ENCODE results near the gene BCL2. TPM values are rescaled to one million over a fixed set of nuclear protein-coding genes. Genes with fewer than 3 reads are reported as not detected.

The BCL2 gene
- total and polyA plus RNA-seq, 7 donors, result 1.1 to 27.0 (median 8.9) TPM

- no peaks in the 10 kb centered on the region for H3K9me3 ChIP-seq
- TF ChIP-seq, protein P1, sequence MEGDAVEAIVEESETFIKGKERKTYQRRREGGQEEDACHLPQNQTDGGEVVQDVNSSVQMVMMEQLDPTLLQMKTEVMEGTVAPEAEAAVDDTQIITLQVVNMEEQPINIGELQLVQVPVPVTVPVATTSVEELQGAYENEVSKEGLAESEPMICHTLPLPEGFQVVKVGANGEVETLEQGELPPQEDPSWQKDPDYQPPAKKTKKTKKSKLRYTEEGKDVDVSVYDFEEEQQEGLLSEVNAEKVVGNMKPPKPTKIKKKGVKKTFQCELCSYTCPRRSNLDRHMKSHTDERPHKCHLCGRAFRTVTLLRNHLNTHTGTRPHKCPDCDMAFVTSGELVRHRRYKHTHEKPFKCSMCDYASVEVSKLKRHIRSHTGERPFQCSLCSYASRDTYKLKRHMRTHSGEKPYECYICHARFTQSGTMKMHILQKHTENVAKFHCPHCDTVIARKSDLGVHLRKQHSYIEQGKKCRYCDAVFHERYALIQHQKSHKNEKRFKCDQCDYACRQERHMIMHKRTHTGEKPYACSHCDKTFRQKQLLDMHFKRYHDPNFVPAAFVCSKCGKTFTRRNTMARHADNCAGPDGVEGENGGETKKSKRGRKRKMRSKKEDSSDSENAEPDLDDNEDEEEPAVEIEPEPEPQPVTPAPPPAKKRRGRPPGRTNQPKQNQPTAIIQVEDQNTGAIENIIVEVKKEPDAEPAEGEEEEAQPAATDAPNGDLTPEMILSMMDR (IDR thresholded peaks at IDR 0.05), result no peak
- ATAC-seq (no peak), DNase-seq (no peak)
- 70 to 94% (median 71%) methylated on average over 10 of the region's 10 CpGs for WGBS, 3 donors
- H3K27me3 ChIP-seq (ENCODE audit: insufficient read depth in 3 of 3, low read length in 2 of 3), result no peaks in the 10 kb centered on the region
- no peaks in the 10 kb centered on the region for H3K36me3 ChIP-seq (ENCODE audit: insufficient read depth in 1 of 2, low read depth in 1 of 2)
- no peak overlapping the region for H3K4me3 ChIP-seq
- intact Hi-C loops (cut with DNase I), result no loop called here
- no peaks in the 10 kb centered on the region for H3K4me1 ChIP-seq
- H3K27ac ChIP-seq, result no peak overlapping the region
Measured at GRCh38 chr18:63087421-63088230, 231.9 kb downstream of the BCL2 start.

- TF ChIP-seq, protein P1 (IDR thresholded peaks at IDR 0.05), result no peak
- H3K9me3 ChIP-seq, result no peaks in the 10 kb centered on the region
- no peaks in the 10 kb centered on the region for H3K4me1 ChIP-seq
- ATAC-seq, result no peak
- no peak overlapping the region for H3K4me3 ChIP-seq
- no peak for DNase-seq
- intact Hi-C loops (cut with DNase I), result no loop called here
- H3K27ac ChIP-seq, result no peak overlapping the region
- no peaks in the 10 kb centered on the region for H3K36me3 ChIP-seq (ENCODE audit: insufficient read depth in 1 of 2, low read depth in 1 of 2)
- WGBS, 3 donors, result 89 to 91% (median 90%) methylated on average over 5 of the region's 5 CpGs
- no peaks in the 10 kb centered on the region for H3K27me3 ChIP-seq (ENCODE audit: insufficient read depth in 3 of 3, low read length in 2 of 3)
Measured at GRCh38 chr18:63085611-63086010, 234.0 kb downstream of the BCL2 start.

- no peak overlapping the region for H3K27ac ChIP-seq
- H3K4me1 ChIP-seq, result no peaks in the 10 kb centered on the region
- ATAC-seq (no peak), DNase-seq (no peak)
- no peaks in the 10 kb centered on the region for H3K27me3 ChIP-seq (ENCODE audit: insufficient read depth in 3 of 3, low read length in 2 of 3)
- no peaks in the 10 kb centered on the region for H3K36me3 ChIP-seq (ENCODE audit: insufficient read depth in 1 of 2, low read depth in 1 of 2)
- intact Hi-C loops (cut with DNase I), result no loop called here
- WGBS, 3 donors, result 93 to 96% (median 93%) methylated on average over 7 of the region's 7 CpGs
- TF ChIP-seq, protein P1 (IDR thresholded peaks at IDR 0.05), result no peak
- no peak overlapping the region for H3K4me3 ChIP-seq
- no peaks in the 10 kb centered on the region for H3K9me3 ChIP-seq
Measured at GRCh38 chr18:63084219-63084618, 235.3 kb downstream of the BCL2 start.

GRCh38 chr18:63083555-63083954 lies 236.0 kb downstream of the BCL2 start:
- Histone ChIP-seq H3K27me3 (ENCODE audit: insufficient read depth in 3 of 3, low read length in 2 of 3) (no peaks in the 10 kb centered on the region), H3K4me1 (no peaks in the 10 kb centered on the region), H3K27ac (no peak overlapping the region), H3K9me3 (no peaks in the 10 kb centered on the region), H3K36me3 (ENCODE audit: insufficient read depth in 1 of 2, low read depth in 1 of 2) (no peaks in the 10 kb centered on the region), H3K4me3 (no peak overlapping the region)
- TF ChIP-seq, protein P1 (IDR thresholded peaks at IDR 0.05), result no peak
- no peak for ATAC-seq
- 88 to 93% (median 90%) methylated on average over 2 of the region's 2 CpGs for WGBS, 3 donors
- intact Hi-C loops (cut with DNase I), result no loop called here
- no peak for DNase-seq
